Measurements from ENCODE around the gene INO80E.

INO80E gene

DNA sequence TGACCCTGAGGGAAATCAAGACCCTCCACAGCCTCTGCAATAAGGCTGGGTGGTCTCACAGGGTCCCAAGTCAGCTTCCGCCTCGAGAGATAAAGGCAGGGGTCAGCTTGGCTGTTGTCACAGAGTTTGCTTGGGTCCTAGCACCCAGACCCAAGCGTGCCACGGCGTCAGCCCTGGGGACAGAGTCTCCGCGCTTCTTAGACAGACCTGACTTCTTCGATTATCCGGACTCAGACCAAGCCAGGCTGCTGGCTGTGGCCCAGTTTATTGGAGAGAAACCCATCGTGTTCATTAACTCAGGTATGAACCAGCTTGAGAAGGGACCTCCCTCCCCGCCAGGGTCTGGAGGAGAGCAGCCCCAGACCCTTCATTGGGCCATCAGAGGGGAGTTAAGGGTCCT is 27.5 kb downstream of the INO80E start:
- no peak overlapping the region for H3K27ac ChIP-seq (ENCODE audit: low read depth, low read length)
- peaks cover 8 to 9% of the 10 kb centered on the region in 2 donors for H3K4me1 ChIP-seq (ENCODE audit: control insufficient read depth in 1 of 2, insufficient read depth in 2 of 2, low read length in 2 of 2)
- H3K9me3 ChIP-seq (ENCODE audit: control insufficient read depth in 1 of 2, low read length in 2 of 2): no peaks in the 10 kb centered on the region
- H3K9ac ChIP-seq (ENCODE audit: low read depth in 1 of 2, low read length in 2 of 2): no peak overlapping the region
- no peak overlapping the region for H3K4me3 ChIP-seq (ENCODE audit: low read depth in 1 of 2, low read length in 2 of 2)
- H3K27me3 ChIP-seq (ENCODE audit: control insufficient read depth in 1 of 2, insufficient read depth in 2 of 2, low read length in 2 of 2): peaks cover 16 to 18% of the 10 kb centered on the region in 2 donors
- no peaks in the 10 kb centered on the region for H3K36me3 ChIP-seq (ENCODE audit: control insufficient read depth in 1 of 2, insufficient read depth in 2 of 2, low read length in 2 of 2)

DNA sequence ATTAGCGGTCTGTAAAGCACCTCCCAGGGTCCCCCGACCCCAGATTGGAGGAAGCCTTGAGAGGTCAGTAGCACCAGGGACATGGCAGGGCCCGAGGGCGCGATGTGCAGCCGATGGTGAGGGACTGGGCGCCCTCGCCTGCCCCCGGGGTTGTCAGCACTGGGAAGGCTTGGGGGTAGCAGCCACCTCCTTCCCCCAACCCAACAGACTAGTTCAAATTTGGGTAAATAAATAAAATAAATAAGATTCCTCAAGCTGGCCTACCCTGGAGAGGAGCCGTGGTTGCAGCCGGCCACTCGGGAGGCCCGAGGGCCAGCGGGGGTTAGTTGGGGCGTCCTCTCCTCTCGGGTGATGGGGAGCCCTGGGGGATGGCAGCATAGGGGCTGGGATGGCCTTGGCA is 28.4 kb downstream of the INO80E start:
- peaks cover 25 to 26% of the 10 kb centered on the region in 2 donors for H3K27me3 ChIP-seq (ENCODE audit: control insufficient read depth in 1 of 2, insufficient read depth in 2 of 2, low read length in 2 of 2)
- H3K4me1 ChIP-seq (ENCODE audit: control insufficient read depth in 1 of 2, insufficient read depth in 2 of 2, low read length in 2 of 2): peaks cover 8 to 9% of the 10 kb centered on the region in 2 donors
- no peaks in the 10 kb centered on the region for H3K9me3 ChIP-seq (ENCODE audit: control insufficient read depth in 1 of 2, low read length in 2 of 2)
- no peak overlapping the region for H3K9ac ChIP-seq (ENCODE audit: low read depth in 1 of 2, low read length in 2 of 2)
- no peaks in the 10 kb centered on the region for H3K36me3 ChIP-seq (ENCODE audit: control insufficient read depth in 1 of 2, insufficient read depth in 2 of 2, low read length in 2 of 2)
- H3K27ac ChIP-seq (ENCODE audit: low read depth, low read length): no peak overlapping the region
- H3K4me3 ChIP-seq (ENCODE audit: low read depth in 1 of 2, low read length in 2 of 2): no peak overlapping the region

DNA sequence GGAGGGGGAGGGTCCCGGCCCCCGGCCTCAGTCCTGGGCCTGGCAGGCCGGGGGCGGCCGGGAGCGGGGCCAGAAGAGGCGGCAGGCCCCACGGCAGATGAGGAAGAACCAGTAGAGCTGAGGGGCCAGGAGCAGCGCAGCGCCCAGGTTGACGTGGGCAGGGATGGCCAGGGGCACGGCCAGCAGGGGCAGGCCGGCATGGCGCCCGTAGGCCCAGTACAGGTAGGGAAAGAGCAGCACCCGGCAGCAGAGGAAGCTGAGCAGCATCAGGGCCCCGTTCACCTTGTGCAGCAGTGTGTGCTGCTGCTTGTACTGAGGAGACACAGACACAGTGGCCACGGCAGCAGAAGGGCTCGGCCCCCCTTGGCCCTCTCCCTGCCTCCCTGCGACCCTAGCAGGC is 29.1 kb downstream of the INO80E start:
- Histone ChIP-seq H3K9ac (ENCODE audit: low read depth in 1 of 2, low read length in 2 of 2) (no peak overlapping the region), H3K4me3 (ENCODE audit: low read depth in 1 of 2, low read length in 2 of 2) (no peak overlapping the region), H3K36me3 (ENCODE audit: control insufficient read depth in 1 of 2, insufficient read depth in 2 of 2, low read length in 2 of 2) (no peaks in the 10 kb centered on the region), H3K27ac (ENCODE audit: low read depth, low read length) (no peak overlapping the region), H3K27me3 (ENCODE audit: control insufficient read depth in 1 of 2, insufficient read depth in 2 of 2, low read length in 2 of 2) (peaks cover 32 to 33% of the 10 kb centered on the region in 2 donors), H3K4me1 (ENCODE audit: control insufficient read depth in 1 of 2, insufficient read depth in 2 of 2, low read length in 2 of 2) (peaks cover 8 to 9% of the 10 kb centered on the region in 2 donors), H3K9me3 (ENCODE audit: control insufficient read depth in 1 of 2, low read length in 2 of 2) (no peaks in the 10 kb centered on the region)

DNA sequence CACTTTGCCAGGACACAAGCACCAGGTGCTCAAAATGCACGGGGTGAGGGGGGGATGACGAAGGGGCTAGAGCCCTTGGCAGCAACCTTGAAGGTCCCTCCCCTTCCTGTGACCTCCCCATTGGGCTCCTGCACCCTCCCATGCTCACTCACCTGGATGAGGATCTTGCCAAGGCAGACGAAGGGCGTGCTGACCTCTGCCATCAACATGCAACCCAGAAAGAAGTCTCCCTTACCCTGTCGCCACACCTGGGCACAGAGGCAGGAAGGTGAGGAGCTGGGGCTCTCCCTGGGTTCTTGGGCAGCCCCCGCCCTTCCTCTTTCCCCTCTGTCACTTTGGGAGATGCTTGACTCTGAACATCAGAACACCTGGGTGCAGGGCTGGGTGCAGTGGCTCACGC is 29.5 kb downstream of the INO80E start:
- Histone ChIP-seq H3K9me3 (ENCODE audit: control insufficient read depth in 1 of 2, low read length in 2 of 2) (no peaks in the 10 kb centered on the region), H3K9ac (ENCODE audit: low read depth in 1 of 2, low read length in 2 of 2) (no peak overlapping the region), H3K27ac (ENCODE audit: low read depth, low read length) (no peak overlapping the region), H3K4me1 (ENCODE audit: control insufficient read depth in 1 of 2, insufficient read depth in 2 of 2, low read length in 2 of 2) (peaks cover 8 to 9% of the 10 kb centered on the region in 2 donors), H3K27me3 (ENCODE audit: control insufficient read depth in 1 of 2, insufficient read depth in 2 of 2, low read length in 2 of 2) (peaks cover 34 to 37% of the 10 kb centered on the region in 2 donors), H3K36me3 (ENCODE audit: control insufficient read depth in 1 of 2, insufficient read depth in 2 of 2, low read length in 2 of 2) (no peaks in the 10 kb centered on the region), H3K4me3 (ENCODE audit: low read depth in 1 of 2, low read length in 2 of 2) (no peak overlapping the region)

- Histone ChIP-seq H3K4me3 (ENCODE audit: low read depth in 1 of 2, low read length in 2 of 2) (no peak overlapping the region), H3K4me1 (ENCODE audit: control insufficient read depth in 1 of 2, insufficient read depth in 2 of 2, low read length in 2 of 2) (peaks cover 3% of the 10 kb centered on the region in 2 donors), H3K27me3 (ENCODE audit: control insufficient read depth in 1 of 2, insufficient read depth in 2 of 2, low read length in 2 of 2) (peaks cover 41% of the 10 kb centered on the region in 2 donors), H3K27ac (ENCODE audit: low read depth, low read length) (no peak overlapping the region), H3K9me3 (ENCODE audit: control insufficient read depth in 1 of 2, low read length in 2 of 2) (no peaks in the 10 kb centered on the region), H3K9ac (ENCODE audit: low read depth in 1 of 2, low read length in 2 of 2) (no peak overlapping the region), H3K36me3 (ENCODE audit: control insufficient read depth in 1 of 2, insufficient read depth in 2 of 2, low read length in 2 of 2) (no peaks in the 10 kb centered on the region)
Measured at GRCh38 chr16:30026449-30026848, 30.4 kb downstream of the INO80E start.

GRCh38 chr16:30027588-30028437 is 31.8 kb downstream of the INO80E start:
- Histone ChIP-seq H3K36me3 (ENCODE audit: control insufficient read depth in 1 of 2, insufficient read depth in 2 of 2, low read length in 2 of 2) (no peaks in the 10 kb centered on the region), H3K9ac (ENCODE audit: low read depth in 1 of 2, low read length in 2 of 2) (no peak overlapping the region), H3K9me3 (ENCODE audit: control insufficient read depth in 1 of 2, low read length in 2 of 2) (no peaks in the 10 kb centered on the region), H3K27me3 (ENCODE audit: control insufficient read depth in 1 of 2, insufficient read depth in 2 of 2, low read length in 2 of 2) (peaks cover 51 to 52% of the 10 kb centered on the region in 2 donors), H3K4me3 (ENCODE audit: low read depth in 1 of 2, low read length in 2 of 2) (no peak overlapping the region), H3K4me1 (ENCODE audit: control insufficient read depth in 1 of 2, insufficient read depth in 2 of 2, low read length in 2 of 2) (no peaks in the 10 kb centered on the region), H3K27ac (ENCODE audit: low read depth, low read length) (no peak overlapping the region)

DNA sequence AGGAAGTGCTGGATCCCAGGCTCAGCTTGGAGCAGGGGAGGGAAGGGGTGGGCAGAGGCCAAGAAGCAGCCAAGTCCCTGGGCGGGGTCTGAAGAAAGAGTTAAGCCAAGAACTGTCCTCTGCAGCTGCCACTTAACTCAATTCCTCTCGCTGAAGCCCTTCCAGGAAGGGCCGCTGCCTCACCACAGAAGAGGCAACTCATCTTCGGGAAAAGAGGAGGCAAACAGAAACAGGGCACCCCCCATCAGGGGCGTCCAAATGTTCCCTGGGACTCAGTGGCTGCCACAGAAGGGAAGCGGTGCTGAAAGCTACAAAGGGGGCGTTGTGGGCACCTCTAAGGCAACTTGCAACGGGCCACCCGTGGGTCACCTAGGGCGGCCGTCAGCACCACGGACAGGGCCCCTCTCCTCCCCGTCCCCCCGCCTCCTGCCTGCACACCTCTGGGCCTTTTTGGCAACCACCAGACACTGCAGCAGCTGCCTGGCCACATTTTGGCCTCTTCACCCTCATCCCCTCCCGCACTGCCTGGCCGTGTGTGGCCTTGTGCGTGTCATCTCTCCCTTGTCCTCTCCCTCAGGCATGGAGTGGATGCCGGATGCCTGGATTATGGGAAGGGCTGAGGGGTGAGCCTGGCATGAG is 32.5 kb downstream of the INO80E start:
- Histone ChIP-seq H3K36me3 (ENCODE audit: control insufficient read depth in 1 of 2, insufficient read depth in 2 of 2, low read length in 2 of 2) (no peaks in the 10 kb centered on the region), H3K4me1 (ENCODE audit: control insufficient read depth in 1 of 2, insufficient read depth in 2 of 2, low read length in 2 of 2) (no peaks in the 10 kb centered on the region), H3K4me3 (ENCODE audit: low read depth in 1 of 2, low read length in 2 of 2) (no peak overlapping the region), H3K9me3 (ENCODE audit: control insufficient read depth in 1 of 2, low read length in 2 of 2) (no peaks in the 10 kb centered on the region), H3K27me3 (ENCODE audit: control insufficient read depth in 1 of 2, insufficient read depth in 2 of 2, low read length in 2 of 2) (peaks cover 51 to 52% of the 10 kb centered on the region in 2 donors), H3K9ac (ENCODE audit: low read depth in 1 of 2, low read length in 2 of 2) (no peak overlapping the region), H3K27ac (ENCODE audit: low read depth, low read length) (no peak overlapping the region)

DNA sequence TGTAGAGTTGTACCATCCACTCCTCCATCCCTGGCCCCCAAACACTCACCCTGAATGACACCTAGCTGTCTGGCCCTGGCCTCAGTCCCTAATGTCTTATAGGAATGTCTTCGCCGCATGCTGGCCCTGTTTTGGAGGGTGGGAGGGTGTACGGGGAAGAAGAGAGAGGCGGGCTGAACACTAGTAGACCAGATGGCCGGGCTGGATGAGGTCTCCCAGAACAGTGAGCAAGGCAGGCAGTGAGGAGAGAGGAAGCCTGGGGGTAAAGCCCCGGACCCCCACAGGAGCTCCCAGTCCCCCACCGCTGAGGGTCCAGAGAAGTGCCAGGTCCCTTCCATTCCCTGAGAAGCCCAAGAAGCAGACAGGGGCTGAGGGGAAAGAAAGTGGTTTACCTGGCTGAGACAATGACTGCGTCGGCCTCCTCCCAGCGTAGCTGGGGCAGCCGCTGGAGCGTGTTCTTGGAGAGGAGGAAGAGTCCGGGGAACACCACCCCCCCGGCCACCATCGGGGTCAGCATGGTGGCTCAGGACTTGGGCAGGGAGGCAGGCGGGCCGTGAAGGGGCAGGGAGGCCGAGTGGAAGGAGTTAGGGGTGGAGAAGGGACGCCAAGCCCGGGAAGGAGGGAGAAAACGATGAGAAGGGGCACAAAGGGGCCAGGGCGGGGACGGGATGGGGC is 34.1 kb downstream of the INO80E start:
- H3K9me3 ChIP-seq (ENCODE audit: control insufficient read depth in 1 of 2, low read length in 2 of 2): no peaks in the 10 kb centered on the region
- no peaks in the 10 kb centered on the region for H3K4me1 ChIP-seq (ENCODE audit: control insufficient read depth in 1 of 2, insufficient read depth in 2 of 2, low read length in 2 of 2)
- no peak overlapping the region for H3K4me3 ChIP-seq (ENCODE audit: low read depth in 1 of 2, low read length in 2 of 2)
- H3K9ac ChIP-seq (ENCODE audit: low read depth in 1 of 2, low read length in 2 of 2): no peak overlapping the region
- H3K27ac ChIP-seq (ENCODE audit: low read depth, low read length): no peak overlapping the region
- H3K36me3 ChIP-seq (ENCODE audit: control insufficient read depth in 1 of 2, insufficient read depth in 2 of 2, low read length in 2 of 2): no peaks in the 10 kb centered on the region
- H3K27me3 ChIP-seq (ENCODE audit: control insufficient read depth in 1 of 2, insufficient read depth in 2 of 2, low read length in 2 of 2): peaks cover 51 to 52% of the 10 kb centered on the region in 2 donors

- Histone ChIP-seq H3K4me1 (ENCODE audit: control insufficient read depth in 1 of 2, insufficient read depth in 2 of 2, low read length in 2 of 2) (no peaks in the 10 kb centered on the region), H3K9ac (ENCODE audit: low read depth in 1 of 2, low read length in 2 of 2) (no peak within 1 kb of the TSS), H3K27ac (ENCODE audit: low read depth, low read length) (no peak within 1 kb of the TSS), H3K27me3 (ENCODE audit: control insufficient read depth in 1 of 2, insufficient read depth in 2 of 2, low read length in 2 of 2) (peaks cover 47% of the 10 kb centered on the region in 2 donors), H3K9me3 (ENCODE audit: control insufficient read depth in 1 of 2, low read length in 2 of 2) (no peaks in the 10 kb centered on the region), H3K4me3 (ENCODE audit: low read depth in 1 of 2, low read length in 2 of 2) (no peak within 1 kb of the TSS), H3K36me3 (ENCODE audit: control insufficient read depth in 1 of 2, insufficient read depth in 2 of 2, low read length in 2 of 2) (no peaks in the 10 kb centered on the region)
Measured at GRCh38 chr16:30030841-30031413, 34.9 kb downstream of the INO80E start, which contains the start of gene TLCD3B. TSS of gene TLCD3B (minus strand) at chr16:30031271. CDS start at chr16:30030527, 744 bp downstream.
